ENCODE measurements around the gene CDH3.

Gene CDH3

GRCh38 chr16:68746951-68747350, 101.8 kb downstream of the CDH3 start:
- Histone ChIP-seq H3K4me1 (ENCODE audit: insufficient read depth, poor library complexity, severe bottlenecking) (peaks cover 52% of the 10 kb centered on the region), H3K27me3 (ENCODE audit: insufficient read depth, poor library complexity, severe bottlenecking) (no peaks in the 10 kb centered on the region)

GRCh38 chr16:68749432-68749831, 104.3 kb downstream of the CDH3 start:
- Histone ChIP-seq H3K4me3 (ENCODE audit: severe bottlenecking) (no peak overlapping the region), H3K9me3 (ENCODE audit: severe bottlenecking) (no peaks in the 10 kb centered on the region), H3K36me3 (ENCODE audit: low read depth) (peaks cover 46% of the 10 kb centered on the region), H3K27ac (ENCODE audit: poor library complexity, severe bottlenecking) (peak overlapping the region; percentile 23), H3K27me3 (ENCODE audit: insufficient read depth, poor library complexity, severe bottlenecking) (no peaks in the 10 kb centered on the region), H3K4me1 (ENCODE audit: insufficient read depth, poor library complexity, severe bottlenecking) (peaks cover 49% of the 10 kb centered on the region)
- ATAC-seq (ENCODE audit: low read depth) = no peak
- no peak for DNase-seq (ENCODE audit: low spot score)
- TF ChIP-seq CTCF (IDR thresholded peaks at IDR 0.05; ENCODE audit: poor library complexity, severe bottlenecking) = peak; percentile 16

More at GRCh38 chr16:68746951-68747350, 101.8 kb downstream of the CDH3 start:
- DNase-seq (ENCODE audit: low spot score) (no peak), ATAC-seq (ENCODE audit: low read depth) (peak; percentile 11; the same call in 2 of the 3 replicates)
- Histone ChIP-seq H3K4me3 (ENCODE audit: severe bottlenecking) (no peak overlapping the region), H3K36me3 (ENCODE audit: low read depth) (peaks cover 55% of the 10 kb centered on the region), H3K27ac (ENCODE audit: poor library complexity, severe bottlenecking) (peak overlapping the region; percentile 41), H3K9me3 (ENCODE audit: severe bottlenecking) (no peaks in the 10 kb centered on the region)
- no peak for TF ChIP-seq CTCF (IDR thresholded peaks at IDR 0.05; ENCODE audit: poor library complexity, severe bottlenecking)

Data from RWPE2 (cell line).